Activated CD8-positive, alpha-beta T cell treated with anti-CD3 and anti-CD28 coated beads, Interleukin-2, amount 10 ng/mL, durations not matched to agents 7 days and 5 days (primary cell): ENCODE measurements around the gene SEMA3A. TPM values are rescaled to one million over a fixed set of nuclear protein-coding genes. Genes with fewer than 3 reads are reported as not detected.

ENCODE experiments used
- ATAC-seq: fragments of 150-1000 bp; cut with Tn5 transposase; one replicate; pipeline ENCODE4 v1.10.0; 2021; ENCODE audit warnings: moderate library complexity
- CTCF ChIA-PET: fragments of 350-600 bp; sonication (Branson Sonifier 250); formaldehyde crosslinking; loops from one replicate; lab custom pipeline; 2021; ENCODE audit warnings: antibody characterized with exemption; lab: Charles Lee
- POLR2A ChIA-PET: fragments of 350-600 bp; sonication (Branson Sonifier 250); formaldehyde crosslinking; loops from one replicate; lab custom pipeline; 2021; ENCODE audit warnings: antibody characterized with exemption; lab: Charles Lee
- DNase-seq: peaks from one replicate; pipeline ENCODE4 v3.0.0-alpha.2; 2020
- H3K27ac Mint-ChIP-seq: one replicate; pipeline ENCODE4 v1.8.0; 2021; ENCODE audit warnings: mild to moderate bottlenecking, mixed read lengths
- H3K27me3 Mint-ChIP-seq: one replicate; pipeline ENCODE4 v1.8.0; 2021; ENCODE audit warnings: low read depth, mixed read lengths
- H3K36me3 Mint-ChIP-seq: one replicate; pipeline ENCODE4 v1.8.0; 2021; ENCODE audit warnings: low read depth, mixed read lengths
- H3K4me1 Mint-ChIP-seq: one replicate; pipeline ENCODE4 v1.8.0; 2021; ENCODE audit warnings: low read depth, mixed read lengths
- H3K4me3 Mint-ChIP-seq: one replicate; pipeline ENCODE4 v1.8.0; 2021; ENCODE audit warnings: mild to moderate bottlenecking, mixed read lengths
- H3K9me3 Mint-ChIP-seq: one replicate; pipeline ENCODE4 v1.8.0; 2022; ENCODE audit warnings: mixed read lengths; ENCODE audit not compliant: insufficient read depth
- total RNA-seq, 2 experiments: library from RNA; stranded (reverse); gene quantifications; one replicate each; pipeline ENCODE4 v1.2.3, GENCODE V29; 2021

SEMA3A gene
- total RNA-seq, 2 experiments from 2014 or later: 1.9 to 2.0 TPM

DNA sequence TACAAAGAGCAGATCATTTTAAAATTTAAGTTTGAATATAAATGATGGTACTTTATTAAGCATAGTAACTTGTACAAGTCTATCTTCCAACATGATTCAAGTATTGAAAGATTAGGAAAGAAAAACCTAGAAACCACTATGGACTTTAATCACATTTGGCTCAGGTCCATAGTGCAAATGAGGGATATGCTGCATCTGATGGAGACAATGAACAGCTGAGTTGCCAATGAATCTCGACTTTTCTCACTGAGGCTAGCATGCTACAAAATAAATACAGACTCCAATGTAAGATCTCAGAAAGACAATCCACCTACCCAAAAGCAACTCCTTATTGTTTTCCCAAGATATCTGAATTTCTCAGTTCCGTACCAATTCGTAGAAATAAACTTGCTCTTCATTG is 89.8 kb downstream of the SEMA3A start:
- no peaks in the 10 kb centered on the region for H3K4me1 Mint-ChIP-seq
- no peak overlapping the region for H3K27ac Mint-ChIP-seq
- H3K4me3 Mint-ChIP-seq: no peak overlapping the region
- ChIA-PET CTCF (no interaction called here), POLR2A (no interaction called here)
- peaks cover under 1% of the 10 kb centered on the region for H3K27me3 Mint-ChIP-seq
- H3K9me3 Mint-ChIP-seq: no peaks in the 10 kb centered on the region
- H3K36me3 Mint-ChIP-seq: no peaks in the 10 kb centered on the region
- DNase-seq: no peak
- no peak for ATAC-seq

DNA sequence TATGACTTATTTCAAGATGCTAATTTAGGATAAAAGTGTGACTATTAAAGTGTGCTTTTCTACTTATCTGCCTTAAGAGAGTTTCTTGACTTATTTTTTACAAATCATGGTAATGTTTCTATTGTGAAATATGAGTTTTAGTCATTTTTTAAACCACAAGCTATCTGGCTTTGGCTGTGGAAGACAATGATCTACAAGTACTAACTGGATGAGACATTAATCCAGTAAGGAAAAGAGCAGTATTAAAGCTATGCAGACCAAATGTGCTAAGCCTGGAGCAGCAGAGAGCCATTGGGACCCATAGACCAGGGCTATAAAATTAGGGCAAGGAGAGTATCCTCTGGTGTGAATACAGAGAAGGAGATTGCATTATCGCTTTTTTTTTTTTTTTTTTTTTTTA is 92.4 kb downstream of the SEMA3A start:
- ChIA-PET POLR2A (no interaction called here), CTCF (no interaction called here)
- no peak overlapping the region for H3K4me3 Mint-ChIP-seq
- H3K27ac Mint-ChIP-seq: no peak overlapping the region
- H3K9me3 Mint-ChIP-seq: no peaks in the 10 kb centered on the region
- no peaks in the 10 kb centered on the region for H3K27me3 Mint-ChIP-seq
- H3K36me3 Mint-ChIP-seq: no peaks in the 10 kb centered on the region
- no peak for ATAC-seq
- no peaks in the 10 kb centered on the region for H3K4me1 Mint-ChIP-seq
- no peak for DNase-seq

DNA sequence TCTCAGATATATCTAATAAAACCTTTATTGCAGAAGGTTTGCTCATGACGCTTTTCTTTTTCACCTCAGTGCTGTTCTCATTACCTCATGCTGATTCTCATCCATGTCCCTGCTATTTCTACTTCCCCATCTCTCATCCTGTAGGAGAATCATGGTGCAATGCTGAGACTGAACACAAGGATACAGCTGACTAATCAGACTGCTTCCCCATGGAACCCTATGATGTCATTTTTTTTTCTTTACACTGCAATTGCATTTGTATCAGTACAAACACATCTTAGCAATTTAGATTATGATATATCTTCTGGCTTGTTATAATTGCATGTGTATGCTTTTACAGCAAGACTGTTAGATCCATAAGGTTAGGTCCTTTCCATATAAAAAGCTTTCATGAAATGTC is 93.7 kb downstream of the SEMA3A start:
- CTCF ChIA-PET: no interaction called here
- DNase-seq: no peak
- no peak overlapping the region for H3K4me3 Mint-ChIP-seq
- H3K36me3 Mint-ChIP-seq: no peaks in the 10 kb centered on the region
- H3K27me3 Mint-ChIP-seq: no peaks in the 10 kb centered on the region
- H3K9me3 Mint-ChIP-seq: no peaks in the 10 kb centered on the region
- ATAC-seq: no peak
- POLR2A ChIA-PET: no interaction called here
- H3K27ac Mint-ChIP-seq: no peak overlapping the region
- H3K4me1 Mint-ChIP-seq: peaks cover 1% of the 10 kb centered on the region

DNA sequence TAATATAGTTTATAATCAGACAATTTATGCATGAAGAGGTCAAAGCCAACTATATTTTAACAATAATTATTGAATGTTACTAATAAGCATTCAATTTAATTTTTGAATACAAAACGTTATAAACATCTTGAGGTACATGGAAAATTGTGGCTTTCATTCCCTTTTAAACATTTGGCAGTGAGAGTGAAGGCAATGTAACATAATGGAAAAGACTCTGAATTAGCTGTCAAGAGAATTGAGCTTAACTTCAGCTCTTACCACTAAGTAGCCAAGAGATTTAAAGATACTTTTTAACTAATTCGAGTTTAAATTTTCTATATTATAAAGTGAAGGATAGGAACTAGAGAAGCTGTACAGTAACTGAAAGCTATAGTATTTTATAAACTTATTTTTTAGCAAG is 98.6 kb downstream of the SEMA3A start:
- H3K27me3 Mint-ChIP-seq: no peaks in the 10 kb centered on the region
- no peak overlapping the region for H3K4me3 Mint-ChIP-seq
- H3K27ac Mint-ChIP-seq: no peak overlapping the region
- ATAC-seq: no peak
- ChIA-PET CTCF (no interaction called here), POLR2A (no interaction called here)
- H3K9me3 Mint-ChIP-seq: peaks cover 5% of the 10 kb centered on the region
- DNase-seq: no peak
- peaks cover 32% of the 10 kb centered on the region for H3K4me1 Mint-ChIP-seq
- H3K36me3 Mint-ChIP-seq: peaks cover 8% of the 10 kb centered on the region

DNA sequence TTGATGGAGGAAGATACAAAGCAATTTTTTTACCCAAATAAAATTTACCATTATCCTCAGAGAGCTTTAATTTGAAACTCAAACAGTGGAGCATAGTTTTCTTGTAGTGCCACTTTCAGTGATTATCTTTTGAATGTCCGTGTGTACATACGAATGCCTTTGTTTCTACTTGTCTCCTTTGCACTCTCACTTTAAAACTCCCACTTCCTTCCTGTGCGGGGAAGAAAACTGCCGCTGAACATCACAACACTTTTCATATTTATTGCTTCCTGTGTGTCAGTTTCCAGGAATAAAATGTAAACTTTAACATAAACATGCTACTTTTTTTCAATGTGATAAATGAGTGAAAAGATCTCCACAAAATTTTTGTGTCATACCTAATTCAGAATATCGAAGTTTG is 102.4 kb downstream of the SEMA3A start:
- DNase-seq (peak; percentile 61), ATAC-seq (peak; percentile 85)
- peaks cover 5% of the 10 kb centered on the region for H3K9me3 Mint-ChIP-seq
- POLR2A ChIA-PET: no interaction called here
- H3K27me3 Mint-ChIP-seq: no peaks in the 10 kb centered on the region
- CTCF ChIA-PET: no interaction called here
- H3K36me3 Mint-ChIP-seq: peaks cover 8% of the 10 kb centered on the region
- peaks cover 39% of the 10 kb centered on the region for H3K4me1 Mint-ChIP-seq
- peak overlapping the region; percentile 86 for H3K27ac Mint-ChIP-seq
- peak overlapping the region; percentile 75 for H3K4me3 Mint-ChIP-seq

DNA sequence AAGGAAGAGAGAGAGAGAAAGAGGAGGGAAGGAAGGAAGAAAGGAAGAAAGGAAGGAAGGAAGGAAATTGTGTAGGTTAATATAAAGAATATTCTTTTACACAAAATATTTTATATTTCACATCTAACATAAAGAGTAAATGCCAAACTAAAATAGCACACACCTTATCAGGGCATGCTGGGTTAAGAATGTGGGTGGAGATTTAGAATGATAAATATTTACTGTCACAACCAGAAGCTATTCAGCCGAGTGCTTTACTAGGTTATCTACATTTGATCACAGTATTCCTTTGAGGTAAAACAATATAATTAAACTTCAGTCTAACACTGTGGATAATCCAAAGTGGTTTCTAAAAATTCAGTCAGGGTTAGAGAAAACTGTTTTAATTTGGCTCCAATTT is 103.3 kb downstream of the SEMA3A start:
- Mint-ChIP-seq H3K4me3 (peak overlapping the region; percentile 46), H3K9me3 (peaks cover 5% of the 10 kb centered on the region), H3K27me3 (no peaks in the 10 kb centered on the region), H3K27ac (peak overlapping the region; percentile 86), H3K36me3 (peaks cover 8% of the 10 kb centered on the region), H3K4me1 (peaks cover 38% of the 10 kb centered on the region)
- POLR2A ChIA-PET: no interaction called here
- CTCF ChIA-PET: no interaction called here
- ATAC-seq (peak; percentile 54), DNase-seq (no peak)

DNA sequence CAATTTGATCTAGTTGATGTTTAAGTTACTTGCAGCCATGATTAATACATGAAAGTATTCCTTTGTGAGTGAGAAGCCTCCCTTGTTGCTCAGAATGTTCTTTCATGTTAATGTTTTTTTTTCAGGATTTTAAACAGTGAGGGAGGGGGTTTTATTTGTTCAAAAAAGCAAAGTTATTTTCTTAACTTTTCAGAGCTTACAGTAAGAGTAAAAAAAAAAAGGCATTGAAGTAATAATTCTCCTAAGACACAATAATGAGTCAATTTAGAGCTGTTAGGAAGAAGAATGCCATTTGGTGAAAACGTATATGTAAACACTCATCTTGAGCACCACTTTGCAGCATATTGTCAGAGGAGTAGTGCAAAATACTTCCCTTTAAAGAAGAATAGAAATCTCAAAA is 105.8 kb downstream of the SEMA3A start:
- CTCF ChIA-PET: no interaction called here
- no peak overlapping the region for H3K27ac Mint-ChIP-seq
- DNase-seq (no peak), ATAC-seq (no peak)
- POLR2A ChIA-PET: no interaction called here
- no peak overlapping the region for H3K4me3 Mint-ChIP-seq
- H3K36me3 Mint-ChIP-seq: peaks cover 5% of the 10 kb centered on the region
- no peaks in the 10 kb centered on the region for H3K27me3 Mint-ChIP-seq
- peaks cover 5% of the 10 kb centered on the region for H3K9me3 Mint-ChIP-seq
- peaks cover 33% of the 10 kb centered on the region for H3K4me1 Mint-ChIP-seq

DNA sequence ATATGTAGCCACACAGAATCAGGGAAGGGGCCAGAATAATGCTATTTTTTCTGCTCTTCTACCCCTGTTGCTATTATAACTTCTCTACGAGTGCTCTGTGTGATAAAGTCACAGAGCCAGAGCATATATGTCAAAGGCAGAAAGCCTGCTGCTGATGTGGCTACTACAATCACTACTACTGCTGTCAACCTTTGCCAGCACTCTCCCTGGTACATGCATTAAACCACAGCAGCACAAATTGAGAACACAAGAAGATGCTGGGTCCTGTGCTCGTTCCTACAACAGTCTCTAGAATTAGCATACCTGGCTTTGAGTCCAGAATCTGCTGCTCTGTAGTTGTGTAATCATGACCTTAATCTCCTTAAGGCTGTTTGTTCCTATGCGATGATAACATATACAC is 108.6 kb downstream of the SEMA3A start:
- ATAC-seq (no peak), DNase-seq (no peak)
- no peaks in the 10 kb centered on the region for H3K9me3 Mint-ChIP-seq
- POLR2A ChIA-PET: no interaction called here
- CTCF ChIA-PET: no interaction called here
- H3K4me3 Mint-ChIP-seq: no peak overlapping the region
- H3K4me1 Mint-ChIP-seq: peaks cover 16% of the 10 kb centered on the region
- H3K27ac Mint-ChIP-seq: no peak overlapping the region
- H3K36me3 Mint-ChIP-seq: no peaks in the 10 kb centered on the region
- H3K27me3 Mint-ChIP-seq: no peaks in the 10 kb centered on the region

DNA sequence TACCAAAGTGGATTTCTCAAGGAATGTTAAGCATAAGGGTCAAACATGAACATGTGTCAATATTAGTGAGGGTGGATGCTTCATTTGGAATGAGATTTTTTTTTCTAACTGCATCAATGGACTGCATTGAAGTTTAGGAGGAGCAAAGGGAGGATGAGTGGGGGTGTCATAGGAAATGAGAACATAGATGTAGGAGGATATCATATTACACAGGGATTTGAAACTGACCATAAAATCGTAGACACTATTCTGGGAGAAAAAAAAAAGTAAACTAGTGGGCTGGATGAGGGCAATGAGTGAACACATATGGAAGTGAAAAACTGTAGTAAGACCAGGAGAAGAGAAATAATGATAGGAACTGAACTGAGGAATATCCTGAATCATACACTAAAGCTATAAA is 109.4 kb downstream of the SEMA3A start:
- H3K4me3 Mint-ChIP-seq: no peak overlapping the region
- POLR2A ChIA-PET: no interaction called here
- no peaks in the 10 kb centered on the region for H3K36me3 Mint-ChIP-seq
- CTCF ChIA-PET: no interaction called here
- ATAC-seq: no peak
- no peak for DNase-seq
- no peaks in the 10 kb centered on the region for H3K9me3 Mint-ChIP-seq
- no peak overlapping the region for H3K27ac Mint-ChIP-seq
- peaks cover 10% of the 10 kb centered on the region for H3K4me1 Mint-ChIP-seq
- H3K27me3 Mint-ChIP-seq: no peaks in the 10 kb centered on the region

DNA sequence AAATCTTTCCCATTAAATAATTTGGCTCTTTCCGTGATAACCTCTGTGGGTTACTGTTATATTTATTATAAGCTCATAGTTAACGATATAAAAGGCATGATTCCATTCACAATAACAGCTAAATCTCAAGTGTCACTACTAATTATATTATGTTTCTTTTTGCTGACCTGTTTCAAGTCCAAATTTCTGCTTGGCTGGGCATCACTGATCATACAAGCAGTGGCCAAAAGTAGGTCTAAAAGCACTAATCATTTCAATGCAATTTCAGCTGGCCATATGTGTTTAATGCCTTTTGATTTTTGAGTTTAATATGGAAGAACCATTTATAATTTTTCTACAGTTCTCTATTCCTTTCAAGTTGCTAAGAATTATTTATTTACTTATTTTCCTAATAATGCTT is 110.7 kb downstream of the SEMA3A start:
- no peaks in the 10 kb centered on the region for H3K27me3 Mint-ChIP-seq
- POLR2A ChIA-PET: no interaction called here
- CTCF ChIA-PET: no interaction called here
- H3K9me3 Mint-ChIP-seq: no peaks in the 10 kb centered on the region
- no peak overlapping the region for H3K27ac Mint-ChIP-seq
- peaks cover 9% of the 10 kb centered on the region for H3K4me1 Mint-ChIP-seq
- ATAC-seq (no peak), DNase-seq (no peak)
- no peaks in the 10 kb centered on the region for H3K36me3 Mint-ChIP-seq
- H3K4me3 Mint-ChIP-seq: no peak overlapping the region

DNA sequence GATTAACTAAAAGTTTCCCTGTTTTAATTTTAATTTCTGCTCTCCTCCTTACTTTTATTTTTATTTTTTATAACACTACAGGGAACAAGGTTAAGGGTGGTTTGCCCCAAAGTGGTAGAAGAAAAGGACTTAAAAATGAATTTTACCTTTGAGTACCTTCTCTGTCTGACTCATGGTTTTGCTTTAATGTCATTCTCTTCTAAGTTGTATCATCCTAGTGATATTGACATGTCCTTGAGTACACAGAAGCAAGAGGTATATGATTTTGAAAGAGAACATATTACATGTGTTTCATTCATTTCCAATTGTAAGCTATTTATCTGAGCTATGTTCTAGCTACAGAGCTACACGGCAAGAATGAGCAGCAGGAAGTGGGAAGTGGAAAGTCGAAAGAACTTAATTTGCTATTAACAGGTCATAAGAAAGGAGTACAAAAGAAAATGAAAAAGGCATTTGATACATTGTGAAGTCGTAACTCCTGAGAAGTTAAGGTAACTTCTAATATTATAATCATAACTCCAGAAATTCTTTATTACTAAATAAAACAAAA is 112.5 kb downstream of the SEMA3A start:
- ChIA-PET POLR2A (no interaction called here), CTCF (no interaction called here)
- ATAC-seq: peak; percentile 42
- peak overlapping the region; percentile 10 for H3K27ac Mint-ChIP-seq
- peaks cover 15% of the 10 kb centered on the region for H3K4me1 Mint-ChIP-seq
- peak overlapping the region; percentile 29 for H3K4me3 Mint-ChIP-seq
- peaks cover 7% of the 10 kb centered on the region for H3K36me3 Mint-ChIP-seq
- H3K9me3 Mint-ChIP-seq: no peaks in the 10 kb centered on the region
- no peak for DNase-seq
- H3K27me3 Mint-ChIP-seq: no peaks in the 10 kb centered on the region

DNA sequence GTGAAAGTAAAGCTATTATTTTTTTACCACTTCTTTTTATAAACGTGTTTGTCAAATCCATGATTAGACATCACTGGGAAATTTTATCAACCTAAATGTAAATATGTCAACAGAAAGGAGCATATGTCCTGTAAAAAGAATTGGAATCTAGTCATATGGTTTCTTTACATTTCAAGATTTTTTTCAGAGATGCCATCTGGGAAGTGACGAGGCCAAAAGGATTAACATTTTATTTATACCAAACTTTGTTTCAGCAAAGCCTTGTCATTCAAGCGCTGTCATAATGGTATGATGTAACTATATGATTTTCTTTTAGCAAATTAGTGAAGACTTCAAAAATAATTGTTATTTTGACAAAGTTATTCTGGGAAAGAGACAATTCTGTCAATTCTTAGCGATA is 117.3 kb downstream of the SEMA3A start:
- Mint-ChIP-seq H3K27me3 (no peaks in the 10 kb centered on the region), H3K4me1 (peaks cover 33% of the 10 kb centered on the region), H3K36me3 (peaks cover 9% of the 10 kb centered on the region), H3K4me3 (no peak overlapping the region), H3K27ac (no peak overlapping the region), H3K9me3 (no peaks in the 10 kb centered on the region)
- DNase-seq (no peak), ATAC-seq (no peak)
- POLR2A ChIA-PET: no interaction called here
- CTCF ChIA-PET: no interaction called here

DNA sequence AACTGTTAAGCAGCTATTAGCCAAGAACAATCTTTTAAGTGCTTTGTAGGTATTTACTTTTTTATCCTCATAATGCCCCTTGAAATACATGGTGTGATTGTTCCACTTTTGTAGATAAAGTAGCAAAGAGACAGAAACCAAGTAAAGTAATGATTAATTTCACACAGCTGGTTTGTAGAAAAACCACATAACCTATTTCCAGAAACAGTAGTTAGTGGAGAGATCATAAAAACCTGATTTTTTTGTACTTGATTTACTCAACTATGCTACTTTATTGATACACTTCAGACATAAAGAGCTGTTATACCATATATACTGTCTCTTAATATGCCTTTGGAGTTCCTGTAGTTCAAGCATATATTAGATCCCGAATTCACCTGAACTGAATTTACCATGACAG is 118.4 kb downstream of the SEMA3A start:
- ChIA-PET POLR2A (no interaction called here), CTCF (no interaction called here)
- ATAC-seq: no peak
- DNase-seq: no peak
- peaks cover 9% of the 10 kb centered on the region for H3K36me3 Mint-ChIP-seq
- H3K4me3 Mint-ChIP-seq: no peak overlapping the region
- H3K9me3 Mint-ChIP-seq: no peaks in the 10 kb centered on the region
- H3K4me1 Mint-ChIP-seq: peaks cover 29% of the 10 kb centered on the region
- H3K27me3 Mint-ChIP-seq: no peaks in the 10 kb centered on the region
- H3K27ac Mint-ChIP-seq: no peak overlapping the region
